K562 (cell line): Measurements from ENCODE around the gene GABRD.

Source experiments
- CTCF ChIP-seq, 3 experiments: IDR thresholded peaks in 2 of 3; conservative IDR thresholded peaks in 1 of 3; 2 replicates each; pipeline ENCODE4 v1.5.1; 2011 to 2012; ENCODE audit warnings: low read length in 3 of 3, mild to moderate bottlenecking in 3 of 3, control low read depth in 2 of 3, improper control_type of control experiment in 1 of 3, inconsistent platforms in 1 of 3, low read depth in 1 of 3, mixed read lengths in 1 of 3, moderate library complexity in 1 of 3; ENCODE audit not compliant: insufficient read depth in 2 of 3
- FOXM1 ChIP-seq, 2 experiments: fragments of 450-650 bp in 1 of 2; sonication (generic) in 1 of 2; formaldehyde crosslinking in 1 of 2; IDR thresholded peaks; 2 replicates each; pipeline versions ENCODE4 v1.6.1 to v1.9.0; 2017 to 2022; ENCODE audit warnings: low read depth in 2 of 2, mild to moderate bottlenecking in 2 of 2, missing genetic modification reagents in 1 of 2, moderate library complexity in 1 of 2
- NFE2L1 ChIP-seq: fragments of 450-650 bp; IDR thresholded peaks from 2 replicates; pipeline ENCODE4 v1.6.1; 2016; ENCODE audit warnings: missing genetic modification characterization, low read depth, mild to moderate bottlenecking, missing compliant biosample characterization, moderate library complexity, borderline replicate concordance
- POLR2A ChIP-seq: fragments of 450-650 bp; conservative IDR thresholded peaks from 2 replicates; pipeline ENCODE4 v1.6.1; 2016
- RAD51 ChIP-seq: fragments of 450-650 bp; IDR thresholded peaks from 2 replicates; pipeline ENCODE4 v1.7.1; 2016; ENCODE audit warnings: low read depth, mild to moderate bottlenecking, borderline replicate concordance
- SMC3 ChIP-seq: conservative IDR thresholded peaks from 2 replicates; pipeline ENCODE4 v1.6.1; 2011; ENCODE audit warnings: low read depth, low read length, improper control_type of control experiment; ENCODE audit not compliant: insufficient read depth
- ZFP36 ChIP-seq: fragments of 150-350 bp; IDR thresholded peaks from 2 replicates; pipeline ENCODE4 v1.6.1; 2018; ENCODE audit warnings: low read length, low read depth; ENCODE audit not compliant: partially characterized antibody
- ZNF23 ChIP-seq: fragments of 250-450 bp; sonication (Bioruptor Pico); IDR thresholded peaks from 2 replicates; pipeline ENCODE4 v1.4.0; 2020; ENCODE audit warnings: mild to moderate bottlenecking

GRCh38 chr1:2054560-2054959 is 35.4 kb downstream of the GABRD start:
- TF ChIP-seq CTCF (IDR thresholded peaks at IDR 0.05 in 2 of 3, conservative IDR thresholded peaks at IDR 0.05 in 1 of 3; ENCODE audit: insufficient read depth in 2 of 3, low read depth in 1 of 3, low read length in 3 of 3) (no peak), POLR2A (no peak), NFE2L1 (tag) (no peak), ZFP36 (no peak), ZNF23 (CRISPR knock-in tag) (no peak), SMC3 (no peak), FOXM1 (IDR thresholded peaks at IDR 0.05; ENCODE audit: low read depth) (no peak), FOXM1 (CRISPR knock-in tag; IDR thresholded peaks at IDR 0.05; ENCODE audit: low read depth) (no peak), RAD51 (no peak)
